H4 (cell line): ENCODE data around the gene PDE11A. TPM values are rescaled to one million over a fixed set of nuclear protein-coding genes. Genes with fewer than 3 reads are reported as not detected.

Experiments
- DNase-seq: peaks from one replicate; pipeline ENCODE4 v3.0.0-alpha.2; 2015; ENCODE audit warnings: low spot score
- total RNA-seq: library from RNA; depleted of rRNA; stranded (reverse); fragments of >200 nt; shearing (Covaris generic); gene quantifications from 2 replicates; pipeline ENCODE4 v1.2.3, GENCODE V29; 2014

Gene PDE11A
- total RNA-seq, 1 experiment from 2014 or later = 0.60 TPM

DNA sequence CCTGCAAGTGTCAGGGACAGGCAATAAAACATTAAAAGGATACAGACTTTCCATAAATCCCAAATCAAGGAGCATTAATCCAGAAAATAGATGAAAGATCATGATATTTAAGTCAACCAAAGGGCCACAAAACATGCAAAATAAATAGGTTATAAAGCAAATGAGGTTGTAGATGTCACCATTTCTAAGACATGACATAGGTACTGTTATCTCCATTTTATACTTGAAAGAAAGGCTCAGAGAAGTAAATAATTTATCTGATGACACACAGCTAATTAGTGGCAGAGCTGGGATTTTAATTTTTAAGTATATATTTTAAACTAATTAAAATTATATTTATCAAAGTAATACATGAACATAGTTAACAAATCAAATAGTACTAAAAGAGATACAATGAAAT is 378.2 kb downstream of the PDE11A start:
- DNase-seq = no peak

GRCh38 chr2:177693658-177694339 is 378.8 kb downstream of the PDE11A start:
- no peak for DNase-seq

DNA sequence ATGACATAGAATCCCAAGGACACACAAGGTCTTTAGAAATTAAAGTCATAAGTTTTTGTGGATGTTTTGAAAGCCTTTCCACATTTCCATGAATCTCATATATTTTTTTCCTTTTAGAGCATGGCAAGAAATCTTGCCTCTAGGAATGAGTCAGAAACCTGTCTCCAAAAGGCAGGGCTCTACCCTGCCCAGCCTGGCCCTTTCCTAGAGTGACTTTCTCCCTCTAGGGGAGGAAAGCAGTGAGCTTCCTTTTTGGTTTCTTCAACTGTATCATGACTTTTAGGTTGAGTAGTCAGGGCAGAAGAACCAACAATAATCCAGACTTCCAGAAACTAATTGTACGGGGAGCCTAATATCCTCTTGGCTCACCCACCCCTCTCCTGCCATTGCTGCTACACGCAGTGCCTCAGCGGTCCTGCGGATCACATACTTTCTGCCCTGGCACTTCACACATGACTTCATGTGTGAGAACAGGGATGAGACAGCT is 379.8 kb downstream of the PDE11A start:
- peak; percentile 14 for DNase-seq

GRCh38 chr2:177692042-177692782 is 380.4 kb downstream of the PDE11A start:
- DNase-seq = no peak

- no peak for DNase-seq
Measured at GRCh38 chr2:177691177-177691576, 381.4 kb downstream of the PDE11A start.

DNA sequence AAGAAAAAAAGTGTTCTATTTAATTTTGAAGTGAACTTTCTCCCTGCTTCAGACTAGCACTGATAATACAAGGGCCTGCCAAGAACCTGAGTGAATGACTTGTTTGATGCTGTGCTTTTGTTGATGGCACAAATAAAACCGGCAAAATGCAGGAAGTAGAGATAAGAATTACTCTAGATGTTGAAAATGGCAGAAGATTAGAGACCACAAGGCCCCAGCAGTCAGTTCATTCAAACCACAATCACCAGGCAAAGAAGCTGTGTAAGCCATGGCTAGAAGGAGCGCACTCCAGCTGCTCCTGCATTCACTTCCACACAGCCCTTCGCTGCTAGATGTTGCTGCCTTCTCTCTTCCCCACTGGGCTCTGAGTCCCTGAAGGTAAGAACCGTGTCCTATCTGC is 383.0 kb downstream of the PDE11A start:
- peak; percentile 33 for DNase-seq

DNA sequence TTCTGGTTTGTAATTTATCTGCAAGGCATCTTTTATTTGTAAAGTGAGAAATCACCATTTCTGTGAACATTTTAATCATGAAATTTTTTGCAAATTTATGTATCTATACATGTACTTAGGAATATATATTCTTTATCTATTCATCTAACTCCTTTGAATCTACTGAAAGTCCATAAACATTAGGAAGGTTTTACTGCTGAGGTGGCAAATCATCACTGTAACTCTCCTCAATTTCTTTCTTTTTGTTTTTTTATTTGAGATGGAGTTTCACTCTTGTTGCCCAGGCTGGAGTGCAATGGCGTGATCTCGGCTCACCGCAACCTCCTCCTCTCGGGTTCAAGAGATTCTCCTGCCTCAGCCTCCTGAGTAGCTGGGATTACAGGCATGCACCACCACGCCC is 383.7 kb downstream of the PDE11A start:
- DNase-seq = no peak

GRCh38 chr2:177683661-177684069 is 388.9 kb downstream of the PDE11A start:
- DNase-seq = no peak

DNA sequence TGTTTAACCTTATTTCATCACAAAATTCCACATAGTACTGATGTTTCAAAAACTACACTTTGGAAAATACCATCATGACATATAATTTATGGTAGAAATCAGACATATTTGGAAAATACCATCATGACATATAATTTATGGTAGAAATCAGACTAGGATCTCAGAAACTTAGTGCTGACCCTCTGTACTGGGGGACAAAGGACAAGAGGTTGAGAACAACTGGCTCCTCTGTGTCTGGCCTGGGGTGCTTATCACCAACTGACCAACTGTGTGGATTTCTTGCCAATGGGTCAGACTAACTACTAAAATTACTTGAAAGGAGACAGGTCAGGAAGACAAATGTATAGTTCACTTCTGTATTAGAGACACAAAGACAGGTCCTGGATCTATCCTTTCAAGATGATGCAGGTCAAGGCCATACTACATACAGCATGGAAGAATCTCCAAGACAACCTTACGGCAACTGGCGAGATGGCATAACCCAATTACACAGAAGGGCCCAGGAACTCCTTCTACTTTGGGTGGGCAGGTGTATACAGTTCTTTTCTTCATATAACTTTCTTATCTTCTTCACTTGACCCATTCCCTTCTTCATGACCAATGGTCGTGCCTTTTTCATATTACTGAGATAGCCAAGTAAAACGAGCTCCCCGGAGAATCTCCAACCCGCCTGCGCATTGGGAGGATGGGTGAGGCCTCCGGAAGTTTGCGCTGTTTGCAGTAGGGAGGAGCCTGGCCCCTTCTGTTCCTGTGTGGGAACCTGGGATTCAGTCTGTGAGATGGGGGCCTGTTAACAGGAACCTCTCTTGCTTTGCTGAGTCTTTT is 389.5 kb downstream of the PDE11A start:
- no peak for DNase-seq

DNA sequence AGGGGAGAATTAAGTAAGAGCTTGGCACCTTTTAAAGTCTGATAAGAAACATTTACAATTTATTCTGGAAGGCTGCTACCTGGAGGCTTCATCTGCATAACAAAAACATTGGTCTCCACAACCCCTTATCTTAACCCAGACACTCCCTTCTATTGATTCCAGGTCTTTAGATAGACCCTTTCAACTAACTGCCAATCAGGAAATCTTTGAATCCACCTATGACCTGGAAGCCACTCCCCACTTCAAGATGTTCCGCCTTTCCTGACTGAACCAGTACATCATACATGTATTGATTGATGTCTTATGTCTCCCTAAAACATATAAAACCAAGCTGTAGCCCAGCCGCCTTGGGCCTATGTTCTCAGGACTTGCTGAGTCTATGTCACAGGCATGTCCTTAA is 390.6 kb downstream of the PDE11A start:
- no peak for DNase-seq

GRCh38 chr2:177680866-177681712 is 391.5 kb downstream of the PDE11A start:
- DNase-seq = no peak

DNA sequence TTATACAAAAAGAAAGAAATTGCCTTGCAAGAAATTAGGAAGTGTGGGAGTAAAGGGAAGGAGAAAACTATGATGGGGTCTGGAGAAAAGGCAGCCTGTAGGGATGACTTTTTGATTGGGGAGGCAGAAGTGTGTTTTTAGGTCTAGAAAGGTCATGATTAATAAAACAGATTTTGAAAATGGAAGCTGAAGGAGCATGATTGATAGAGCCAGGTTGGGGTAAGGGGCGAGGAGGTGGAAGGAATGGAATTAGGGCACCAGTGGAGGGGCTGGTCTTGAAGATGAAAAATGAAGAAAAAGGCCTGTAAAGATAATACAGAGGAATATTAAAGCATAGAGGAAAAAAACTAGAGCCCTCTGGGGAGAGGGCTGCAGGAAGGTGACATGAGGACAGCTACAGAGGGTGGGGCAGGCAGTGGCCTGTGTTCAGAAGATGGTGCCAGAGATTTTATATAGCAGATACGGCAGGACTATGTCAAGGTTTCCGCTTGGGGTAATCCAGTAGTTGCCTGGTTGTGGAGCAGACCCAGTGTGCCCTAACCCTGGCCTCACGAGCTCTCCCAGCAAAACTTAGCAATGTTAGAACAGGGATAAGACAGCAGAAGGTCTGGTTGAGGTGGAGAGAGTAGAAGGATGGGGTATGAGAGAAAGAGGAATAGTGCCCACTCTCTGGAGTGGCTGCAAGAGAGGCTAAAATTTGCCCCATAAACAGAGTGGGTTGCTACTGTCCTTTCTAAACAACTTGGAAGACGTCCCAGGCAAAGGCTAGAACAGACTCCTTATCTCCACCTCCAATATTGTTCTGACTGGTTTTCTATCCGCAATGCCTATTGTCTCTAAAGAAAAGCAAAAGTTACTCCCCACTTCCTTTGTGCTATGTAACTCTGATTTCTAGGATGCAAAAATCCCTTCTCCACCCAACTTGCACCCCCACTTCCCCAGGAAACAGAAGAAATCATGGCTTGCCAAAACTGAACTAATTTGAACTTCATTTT is 392.7 kb downstream of the PDE11A start:
- DNase-seq = no peak

DNA sequence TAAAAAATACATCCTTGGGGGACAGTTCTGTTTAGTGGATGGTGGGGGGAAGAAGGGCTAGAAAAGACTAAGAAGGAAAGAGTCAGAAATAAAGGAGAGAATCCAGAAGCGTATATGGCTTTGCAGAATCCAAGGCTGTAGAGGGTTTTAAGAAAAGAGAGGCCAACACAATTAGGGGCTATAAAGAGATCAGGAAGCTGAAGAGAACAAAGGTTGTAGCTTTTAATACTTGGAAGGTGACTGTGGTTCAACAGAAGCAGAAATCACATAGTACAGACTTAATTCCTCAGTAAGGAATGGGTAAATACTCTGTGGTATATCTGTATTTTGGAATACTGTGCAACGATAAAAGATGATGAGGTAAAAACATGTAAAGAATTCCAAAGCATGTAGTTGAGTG is 393.6 kb downstream of the PDE11A start:
- no peak for DNase-seq

- no peak for DNase-seq
Measured at GRCh38 chr2:177676636-177677035, 395.9 kb downstream of the PDE11A start.

GRCh38 chr2:177675825-177676224 is 396.8 kb downstream of the PDE11A start:
- no peak for DNase-seq

- DNase-seq = no peak
Measured at GRCh38 chr2:177675350-177675821, 397.2 kb downstream of the PDE11A start.

- no peak for DNase-seq
Measured at GRCh38 chr2:177673602-177674595, 398.7 kb downstream of the PDE11A start.

GRCh38 chr2:177671662-177672061 is 400.9 kb downstream of the PDE11A start:
- DNase-seq = no peak
